LNCaP clone FGC (cell line): ENCODE measurements around the gene CARMIL3.

ENCODE experiments used
- DNase-seq: peaks from one replicate; pipeline ENCODE4 v3.0.0-alpha.2; 2011; ENCODE audit warnings: low read depth
- H3K4me3 ChIP-seq: 2 replicates; pipeline ENCODE4 v1.5.1; 2011; ENCODE audit warnings: mild to moderate bottlenecking, low read depth, low read length, control low read depth
- CTCF ChIP-seq: IDR thresholded peaks from 2 replicates; pipeline ENCODE4 v1.5.1; 2012; ENCODE audit warnings: mild to moderate bottlenecking; ENCODE audit not compliant: control insufficient read depth, insufficient read depth; ENCODE audit errors: extremely low read depth

The CARMIL3 gene

GRCh38 chr14:24064856-24065255 is 13.0 kb downstream of the CARMIL3 start:
- TF ChIP-seq CTCF: no peak
- no peak for DNase-seq
- no peak overlapping the region for H3K4me3 ChIP-seq

- TF ChIP-seq CTCF: no peak
- DNase-seq: no peak
These were observed 13.6 kb downstream of the CARMIL3 start for GRCh38 chr14:24065408-24065807.

GRCh38 chr14:24066496-24067132 is 14.8 kb downstream of the CARMIL3 start:
- H3K4me3 ChIP-seq: no peak overlapping the region
- DNase-seq: no peak
- TF ChIP-seq CTCF: no peak

More at GRCh38 chr14:24065408-24065807, 13.6 kb downstream of the CARMIL3 start:
- H3K4me3 ChIP-seq: no peak overlapping the region

- TF ChIP-seq CTCF: no peak
- DNase-seq: no peak
- no peak overlapping the region for H3K4me3 ChIP-seq
These were observed 15.6 kb downstream of the CARMIL3 start for GRCh38 chr14:24067133-24068082.

GRCh38 chr14:24068711-24069410 is 17.1 kb downstream of the CARMIL3 start:
- TF ChIP-seq CTCF: no peak
- no peak overlapping the region for H3K4me3 ChIP-seq
- no peak for DNase-seq

- no peak for DNase-seq
- TF ChIP-seq CTCF: no peak
- no peak overlapping the region for H3K4me3 ChIP-seq
These were observed 17.6 kb downstream of the CARMIL3 start for GRCh38 chr14:24069411-24069735.
